C4-2B (cell line): ENCODE data around the gene KMT2D.

Source experiments
- CTCF ChIP-seq: fragments of 450-650 bp; conservative IDR thresholded peaks from 2 replicates; pipeline ENCODE4 v1.5.1; 2017; ENCODE audit warnings: mild to moderate bottlenecking
- ZFX ChIP-seq: fragments of 450-650 bp; IDR thresholded peaks from 2 replicates; pipeline ENCODE4 v1.6.1; 2017

- TF ChIP-seq CTCF: no peak
- TF ChIP-seq ZFX: no peak
Measured at GRCh38 chr12:49089821-49090773, 29.5 kb upstream of the KMT2D start.
